ENCODE data around the gene PRKAR1B.

DNA sequence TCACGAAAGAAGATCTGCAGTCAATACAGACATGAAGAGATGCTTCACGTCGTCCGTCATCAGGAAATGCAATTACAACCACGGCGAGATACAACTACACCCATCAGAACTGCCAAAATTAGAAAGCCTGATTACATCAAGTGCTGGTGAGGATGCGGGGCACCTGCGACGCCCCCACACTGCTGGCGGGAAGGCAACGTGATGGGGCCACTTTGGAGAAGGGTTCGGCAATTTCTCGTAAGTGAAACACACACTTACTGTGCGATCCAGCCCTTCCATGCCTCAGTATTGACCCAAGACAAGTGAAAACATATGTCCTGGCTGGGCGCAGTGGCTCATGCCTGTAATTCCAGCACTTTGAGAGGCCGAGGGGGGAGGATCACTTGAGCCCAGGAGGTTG lies 181.6 kb downstream of the PRKAR1B start:
- TF ChIP-seq, protein P1, sequence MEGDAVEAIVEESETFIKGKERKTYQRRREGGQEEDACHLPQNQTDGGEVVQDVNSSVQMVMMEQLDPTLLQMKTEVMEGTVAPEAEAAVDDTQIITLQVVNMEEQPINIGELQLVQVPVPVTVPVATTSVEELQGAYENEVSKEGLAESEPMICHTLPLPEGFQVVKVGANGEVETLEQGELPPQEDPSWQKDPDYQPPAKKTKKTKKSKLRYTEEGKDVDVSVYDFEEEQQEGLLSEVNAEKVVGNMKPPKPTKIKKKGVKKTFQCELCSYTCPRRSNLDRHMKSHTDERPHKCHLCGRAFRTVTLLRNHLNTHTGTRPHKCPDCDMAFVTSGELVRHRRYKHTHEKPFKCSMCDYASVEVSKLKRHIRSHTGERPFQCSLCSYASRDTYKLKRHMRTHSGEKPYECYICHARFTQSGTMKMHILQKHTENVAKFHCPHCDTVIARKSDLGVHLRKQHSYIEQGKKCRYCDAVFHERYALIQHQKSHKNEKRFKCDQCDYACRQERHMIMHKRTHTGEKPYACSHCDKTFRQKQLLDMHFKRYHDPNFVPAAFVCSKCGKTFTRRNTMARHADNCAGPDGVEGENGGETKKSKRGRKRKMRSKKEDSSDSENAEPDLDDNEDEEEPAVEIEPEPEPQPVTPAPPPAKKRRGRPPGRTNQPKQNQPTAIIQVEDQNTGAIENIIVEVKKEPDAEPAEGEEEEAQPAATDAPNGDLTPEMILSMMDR (conservative IDR thresholded peaks at IDR 0.05), result no peak
- TF ChIP-seq ZFX (IDR thresholded peaks at IDR 0.05), result no peak

All from C4-2B (cell line).